ENCODE data around the gene CA14.
"Not testable (repeated sequence)": the region's sequence is repeated elsewhere in the genome, so short reads cannot be mapped to it uniquely, and the experiment has no call there.

Gene CA14

DNA sequence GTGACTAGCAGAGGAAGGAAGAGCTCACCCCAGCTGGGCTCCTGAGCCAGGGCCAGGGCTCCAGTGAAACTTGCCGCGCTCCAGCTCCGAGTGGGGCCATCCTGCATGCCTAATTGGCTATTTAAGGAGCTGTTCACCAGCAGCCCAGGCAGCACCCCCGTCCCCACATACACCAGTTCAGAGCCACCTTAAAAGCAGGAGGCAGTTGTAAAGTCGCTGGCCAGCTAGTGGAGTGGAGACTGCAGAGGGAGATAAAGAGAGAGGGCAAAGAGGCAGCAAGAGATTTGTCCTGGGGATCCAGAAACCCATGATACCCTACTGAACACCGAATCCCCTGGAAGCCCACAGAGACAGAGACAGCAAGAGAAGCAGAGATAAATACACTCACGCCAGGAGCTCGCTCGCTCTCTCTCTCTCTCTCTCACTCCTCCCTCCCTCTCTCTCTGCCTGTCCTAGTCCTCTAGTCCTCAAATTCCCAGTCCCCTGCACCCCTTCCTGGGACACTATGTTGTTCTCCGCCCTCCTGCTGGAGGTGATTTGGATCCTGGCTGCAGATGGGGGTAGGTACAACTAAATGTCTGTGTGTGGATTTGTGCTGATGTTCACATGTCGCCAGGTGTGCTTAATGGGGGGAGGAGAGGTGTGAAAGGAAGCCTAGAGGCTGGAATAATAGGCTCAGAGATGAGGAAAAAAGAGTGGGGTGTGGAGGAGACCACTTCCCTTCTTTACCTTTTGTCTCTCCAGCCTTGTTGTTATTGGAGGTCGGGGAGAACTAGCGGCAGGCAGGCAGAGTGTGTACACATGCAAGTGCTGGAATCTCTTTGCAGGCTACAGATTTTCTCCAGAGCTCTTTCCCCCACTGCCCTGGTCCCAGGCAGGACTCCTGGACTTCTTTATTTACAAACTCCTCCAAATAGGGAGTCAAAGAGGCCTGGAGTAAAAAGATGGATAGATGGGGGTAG lies at the start of gene CA14:
CA14 (plus strand) TSS at position 151 of the 962 bp plus-strand sequence; CDS start at position 506, 355 bp downstream.
- peak; percentile 52 for DNase-seq

DNA sequence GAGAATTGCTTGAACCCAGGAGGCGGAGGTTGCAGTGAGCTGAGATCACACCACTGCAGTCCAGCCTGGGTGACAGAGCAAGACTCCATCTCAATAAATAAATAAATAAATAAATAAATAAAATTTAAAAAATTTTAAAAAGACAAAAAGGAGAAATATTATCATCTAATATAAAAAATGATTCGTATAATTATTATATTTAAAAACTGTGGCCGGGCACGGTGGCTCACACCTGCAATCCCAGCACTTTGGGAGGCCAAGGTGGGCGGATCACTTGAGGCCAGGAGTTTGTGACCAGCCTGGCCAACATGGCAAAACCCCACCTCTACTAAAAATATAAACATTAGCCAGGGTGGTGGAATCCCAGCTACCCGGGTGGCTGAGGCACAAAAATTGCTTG lies 49.1 kb upstream of the CA14 start:
- DNase-seq = not testable (repeated sequence)

- DNase-seq = no peak
Observed at GRCh38 chr1:150210091-150210490, 47.5 kb upstream of the CA14 start.

DNA sequence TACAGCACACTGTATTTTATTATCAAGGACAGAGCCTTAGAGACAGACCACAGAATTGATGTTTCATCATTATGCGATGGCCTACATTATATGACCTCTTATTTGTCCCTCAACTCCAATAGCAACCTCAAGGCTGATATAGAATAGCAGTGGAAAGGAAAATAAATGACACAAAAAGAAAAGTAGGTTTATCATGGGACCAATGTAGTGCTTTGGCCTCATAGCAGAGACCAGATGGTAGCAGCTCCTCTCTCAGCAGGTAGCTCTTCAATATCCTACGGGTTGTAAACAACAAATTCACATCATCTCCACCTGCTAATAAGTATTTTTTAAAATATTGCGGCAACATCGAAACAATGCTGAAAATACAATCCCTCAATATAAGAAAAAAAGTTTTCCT lies 46.9 kb upstream of the CA14 start:
- DNase-seq = no peak

- no peak for DNase-seq
Observed at GRCh38 chr1:150212070-150212469, 45.5 kb upstream of the CA14 start.

DNA sequence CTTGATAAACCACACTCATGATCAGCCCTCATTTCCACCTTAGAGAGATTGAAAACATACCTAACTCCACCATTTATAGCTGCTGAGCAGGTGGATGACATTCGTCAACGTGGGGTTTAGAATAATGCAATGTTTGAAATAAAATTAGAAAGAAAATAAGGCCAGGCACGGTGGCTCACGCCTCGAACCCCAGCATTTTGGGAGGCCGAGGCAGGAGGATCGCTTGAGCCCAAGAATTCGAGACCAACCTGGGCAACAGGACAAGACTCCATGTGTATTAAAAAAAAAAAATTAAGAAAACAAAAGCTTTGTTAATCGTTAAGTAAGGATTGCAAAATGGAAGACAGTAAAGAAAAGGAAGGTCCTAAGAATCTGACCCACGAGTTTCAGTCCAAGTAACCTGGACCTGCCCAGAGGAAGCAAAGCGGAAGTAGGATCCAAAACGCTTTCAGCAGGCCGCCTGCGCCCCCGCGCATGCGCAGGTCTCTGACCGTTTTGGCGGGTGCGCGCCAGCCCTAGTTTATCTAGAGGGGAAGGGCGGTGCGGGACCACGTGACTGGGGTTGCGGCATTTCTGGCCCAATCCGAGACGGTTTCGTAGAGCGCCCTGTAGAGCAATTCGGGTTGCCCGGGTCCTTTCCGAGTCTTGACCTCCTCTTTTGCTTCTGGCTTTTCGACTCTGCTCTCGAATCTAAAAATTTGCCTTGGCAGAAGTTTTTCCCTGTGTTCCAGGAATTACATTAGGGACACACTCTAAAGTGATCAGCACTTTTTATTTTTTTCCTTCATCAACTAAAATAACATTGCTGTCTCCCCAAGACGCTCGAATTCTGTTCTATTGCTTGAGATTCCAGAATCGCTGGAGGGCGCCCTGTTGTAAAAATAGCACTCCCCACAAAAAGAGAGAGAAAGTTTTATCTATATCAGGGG lies 44.1 kb upstream of the CA14 start:
- peak; percentile 94 for DNase-seq

DNA sequence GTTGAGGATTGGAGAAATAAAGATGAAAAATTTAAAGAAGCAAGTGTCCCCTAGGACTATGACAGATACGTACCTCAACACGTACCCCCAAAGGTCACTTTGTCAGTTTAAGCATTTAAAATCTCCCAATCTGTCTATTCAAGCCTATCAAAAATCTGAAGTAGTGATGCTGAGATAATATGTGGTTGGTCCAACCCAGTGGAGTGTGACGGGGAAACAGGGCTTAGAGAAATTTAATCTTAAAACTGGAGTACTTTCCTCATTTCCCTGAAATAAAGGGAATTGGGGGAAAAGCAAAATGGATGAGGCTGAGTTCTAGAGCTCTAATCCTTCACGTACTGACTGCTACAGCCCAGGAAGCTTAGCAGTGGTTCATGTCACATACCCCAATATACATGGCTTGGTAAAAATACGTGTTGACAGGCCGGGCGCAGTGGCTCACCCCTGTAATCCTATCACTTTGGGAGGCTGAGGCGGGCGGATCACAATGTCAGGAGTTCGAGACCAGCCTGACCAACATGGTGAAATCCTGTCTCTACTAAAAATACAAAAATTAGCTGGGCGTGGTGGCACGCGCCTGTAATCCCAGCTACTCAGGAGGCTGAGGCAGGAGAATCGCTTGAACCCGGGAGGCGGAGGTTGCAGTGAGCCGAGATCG lies 43.3 kb upstream of the CA14 start:
- not testable (repeated sequence) for DNase-seq

DNA sequence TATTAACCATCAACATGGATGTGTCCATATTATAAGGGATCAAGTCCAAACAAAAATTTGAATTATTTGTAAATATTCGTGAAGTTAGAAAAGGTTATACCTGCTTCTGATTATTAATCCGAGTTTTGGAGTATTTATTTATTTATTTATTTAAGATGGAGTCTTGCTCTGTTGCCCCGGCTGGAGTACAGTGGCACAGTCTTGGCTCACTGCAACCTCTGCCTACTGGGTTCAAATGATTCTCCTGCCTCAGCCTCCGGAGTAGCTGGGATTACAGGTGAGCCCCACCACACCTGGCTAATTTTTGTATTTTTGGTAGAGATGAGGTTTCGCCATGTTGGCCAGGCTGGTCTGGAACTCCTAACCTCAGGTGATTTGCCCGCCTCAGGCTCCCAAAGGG lies 41.7 kb upstream of the CA14 start:
- DNase-seq = not testable (repeated sequence)

- peak; percentile 30 for DNase-seq
Observed at GRCh38 chr1:150221552-150221951, 36.0 kb upstream of the CA14 start.

DNA sequence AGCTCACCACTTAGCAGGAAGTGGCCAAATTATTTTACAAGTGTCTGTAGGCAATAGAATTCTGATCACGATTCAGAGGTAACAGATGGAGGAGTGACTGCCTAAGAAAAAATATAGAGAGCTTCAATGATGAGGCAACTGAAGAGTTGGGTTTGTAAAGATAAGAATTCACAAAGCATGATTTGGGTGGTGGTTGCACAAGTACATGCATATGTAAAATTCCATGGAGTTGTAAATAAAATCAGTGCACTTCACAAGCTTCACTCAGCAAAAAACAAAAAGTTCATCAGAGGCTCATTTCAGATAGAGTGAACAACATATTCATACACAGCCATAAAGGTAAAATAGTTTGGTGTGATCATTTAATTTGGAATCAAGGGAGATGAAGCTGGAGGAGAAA lies 32.6 kb upstream of the CA14 start:
- DNase-seq = no peak

- DNase-seq = no peak
Observed at GRCh38 chr1:150225546-150225945, 32.0 kb upstream of the CA14 start.

GRCh38 chr1:150226486-150226885 lies 31.1 kb upstream of the CA14 start:
- no peak for DNase-seq

DNA sequence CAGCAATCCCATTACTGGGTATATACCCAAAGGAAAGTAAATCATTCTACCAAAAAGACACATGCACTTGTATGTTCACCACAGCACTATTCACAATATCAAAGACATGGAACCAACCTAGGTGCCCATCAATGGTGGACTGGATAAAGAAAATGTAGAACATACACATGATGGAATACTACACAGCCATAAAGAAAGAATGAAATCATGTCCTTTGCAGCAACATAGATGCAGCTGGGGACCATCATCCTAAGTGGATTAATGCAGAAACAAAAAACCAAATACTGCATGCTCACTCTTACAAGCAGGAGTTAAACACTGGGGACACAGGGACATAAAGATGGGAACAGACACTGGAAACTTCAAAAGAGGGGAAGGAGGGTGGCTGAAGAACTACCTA lies 30.3 kb upstream of the CA14 start:
- no peak for DNase-seq

DNA sequence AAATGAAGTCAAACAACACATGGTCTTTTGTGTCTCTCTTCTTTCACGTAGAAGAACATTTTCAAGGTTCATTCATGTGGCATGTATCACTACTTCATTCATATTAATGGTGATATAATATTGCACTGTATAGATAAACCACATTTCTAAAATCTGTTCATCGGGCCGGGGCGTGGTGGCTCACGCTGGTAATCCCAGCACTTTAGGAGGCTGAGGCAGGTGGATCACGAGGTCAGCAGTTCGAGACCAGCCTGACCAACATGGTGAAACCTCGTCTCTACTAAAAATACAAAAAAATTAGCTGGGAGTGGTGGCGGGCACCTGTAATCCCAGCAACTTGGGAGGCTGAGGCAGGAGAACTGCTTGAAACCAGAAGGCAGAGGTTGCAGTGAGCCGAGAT lies 29.3 kb upstream of the CA14 start:
- not testable (repeated sequence) for DNase-seq

DNA sequence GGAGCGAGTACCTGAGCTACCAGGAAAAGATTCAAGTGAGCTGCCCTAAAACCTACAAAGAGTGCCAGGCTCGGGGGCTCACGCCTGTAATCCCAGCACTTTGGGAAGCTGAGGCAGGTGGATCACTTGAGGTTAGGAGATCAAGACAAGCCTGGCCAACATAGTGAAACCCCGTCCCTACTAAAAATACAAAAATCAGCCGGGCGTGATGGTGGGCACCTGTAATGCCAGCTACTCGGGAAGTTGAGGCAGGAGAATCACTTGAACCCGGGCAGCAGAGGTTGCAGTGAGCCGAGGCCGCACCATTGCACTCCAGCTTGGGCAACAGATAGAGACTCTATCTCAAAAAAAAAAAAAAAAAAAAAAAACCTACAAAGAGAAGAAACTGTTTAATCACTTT lies 24.7 kb upstream of the CA14 start:
- DNase-seq = not testable (repeated sequence)

GRCh38 chr1:150233359-150234308 lies 23.9 kb upstream of the CA14 start:
- DNase-seq = no peak

DNA sequence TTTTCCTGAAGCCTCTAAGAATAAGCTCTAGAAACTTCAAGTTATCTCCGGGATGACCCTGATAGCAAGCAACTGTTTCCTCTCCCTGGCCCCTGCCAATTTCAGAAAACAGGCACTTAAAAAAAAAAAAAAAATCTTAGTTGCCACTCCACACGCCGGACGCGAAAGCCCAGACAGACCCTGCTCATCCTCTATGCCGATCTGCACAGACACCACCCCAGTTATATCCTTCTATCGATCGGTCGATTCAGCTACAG lies 23.3 kb upstream of the CA14 start:
- DNase-seq = no peak

DNA sequence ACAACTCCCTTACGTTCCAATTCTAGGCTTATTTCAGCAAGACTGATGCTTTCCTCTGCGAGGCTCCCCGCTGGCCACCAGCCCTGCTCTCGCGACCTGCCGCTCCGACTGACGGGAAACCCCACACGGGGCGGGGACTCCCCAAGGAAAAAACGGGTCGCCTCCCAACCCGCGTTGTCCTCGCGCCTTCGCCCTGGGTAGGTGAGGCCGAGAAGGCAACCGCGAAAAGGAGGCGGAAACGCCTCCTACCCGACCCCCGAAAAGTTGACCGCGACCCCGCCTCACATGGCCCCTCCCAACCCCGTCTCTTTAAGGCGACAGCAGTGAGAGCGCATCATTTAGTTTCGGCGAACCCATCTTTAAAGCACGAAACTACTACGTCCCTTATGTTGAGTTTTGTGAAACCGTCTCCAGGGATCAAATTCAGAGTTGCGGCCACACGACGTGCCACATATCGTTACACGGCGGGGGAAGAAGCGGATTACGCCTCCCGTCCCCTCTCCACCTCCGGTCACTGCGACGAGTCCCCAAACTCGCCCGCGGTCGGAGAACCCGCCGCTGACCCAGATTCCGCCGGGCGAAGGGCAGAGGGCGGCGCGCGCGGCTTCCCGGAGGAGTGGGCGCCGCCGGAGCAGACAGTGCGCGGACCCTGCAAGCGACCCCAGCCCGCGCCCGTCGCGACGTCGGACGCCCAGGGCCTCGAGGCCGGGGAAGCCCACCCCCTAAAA lies 22.8 kb upstream of the CA14 start:
- DNase-seq = peak; percentile 84

DNA sequence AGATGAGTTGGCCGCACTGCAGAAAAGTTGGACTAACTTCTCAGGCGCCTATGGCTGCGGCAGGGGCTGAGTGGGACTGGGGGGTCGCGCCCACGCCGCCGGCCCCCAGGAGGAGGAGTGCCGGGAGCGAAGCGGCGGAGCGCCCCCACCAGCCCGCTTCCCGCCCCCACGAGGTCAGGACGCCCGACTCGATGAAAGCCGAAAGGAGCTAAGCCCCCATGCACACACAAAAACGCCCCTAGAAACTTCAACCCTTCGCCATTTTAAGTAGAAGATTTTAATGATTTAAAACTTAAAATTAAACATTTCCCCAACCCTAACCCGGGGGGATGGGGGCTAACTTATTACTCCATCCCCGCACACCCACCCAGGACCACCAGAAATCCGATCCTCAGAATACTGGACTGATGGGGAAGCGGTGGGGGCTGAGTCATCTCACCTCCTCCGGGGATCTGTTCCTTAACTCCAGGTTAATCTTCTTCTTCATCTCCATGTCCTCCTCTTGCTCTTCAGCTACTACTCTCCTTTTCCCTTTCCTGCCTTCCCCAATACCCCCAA lies 22.2 kb upstream of the CA14 start:
- DNase-seq = peak; percentile 76

- peak; percentile 100 for DNase-seq
Observed at GRCh38 chr1:150235852-150236613, 21.5 kb upstream of the CA14 start, which contains the start of gene ANP32E. ANP32E (minus strand) TSS chr1:150236112; CDS start chr1:150235786, 326 bp downstream.

All from NCI-H82 (cell line).